HFF-Myc (cell line): ENCODE measurements around the gene PHF13.
A peak's percentile ranks its signal among the peaks of the same experiment; 100 is the strongest.

Experiments used
- DNase-seq: peaks from one replicate; pipeline ENCODE4 v3.0.0-alpha.2; 2011; ENCODE audit warnings: low read depth; ENCODE audit errors: extremely low read depth
- H3K4me3 ChIP-seq: replicated peaks from 2 replicates; pipeline ENCODE4 v1.5.1; 2011; ENCODE audit warnings: low read depth, mild to moderate bottlenecking, control low read depth, low read length
- TF ChIP-seq, protein P1 (sequence below): IDR thresholded peaks from 2 replicates; pipeline ENCODE4 v1.5.1; 2012; ENCODE audit warnings: mild to moderate bottlenecking, low read depth, low read length, control low read depth; ENCODE audit errors: missing control alignments

Gene PHF13

DNA sequence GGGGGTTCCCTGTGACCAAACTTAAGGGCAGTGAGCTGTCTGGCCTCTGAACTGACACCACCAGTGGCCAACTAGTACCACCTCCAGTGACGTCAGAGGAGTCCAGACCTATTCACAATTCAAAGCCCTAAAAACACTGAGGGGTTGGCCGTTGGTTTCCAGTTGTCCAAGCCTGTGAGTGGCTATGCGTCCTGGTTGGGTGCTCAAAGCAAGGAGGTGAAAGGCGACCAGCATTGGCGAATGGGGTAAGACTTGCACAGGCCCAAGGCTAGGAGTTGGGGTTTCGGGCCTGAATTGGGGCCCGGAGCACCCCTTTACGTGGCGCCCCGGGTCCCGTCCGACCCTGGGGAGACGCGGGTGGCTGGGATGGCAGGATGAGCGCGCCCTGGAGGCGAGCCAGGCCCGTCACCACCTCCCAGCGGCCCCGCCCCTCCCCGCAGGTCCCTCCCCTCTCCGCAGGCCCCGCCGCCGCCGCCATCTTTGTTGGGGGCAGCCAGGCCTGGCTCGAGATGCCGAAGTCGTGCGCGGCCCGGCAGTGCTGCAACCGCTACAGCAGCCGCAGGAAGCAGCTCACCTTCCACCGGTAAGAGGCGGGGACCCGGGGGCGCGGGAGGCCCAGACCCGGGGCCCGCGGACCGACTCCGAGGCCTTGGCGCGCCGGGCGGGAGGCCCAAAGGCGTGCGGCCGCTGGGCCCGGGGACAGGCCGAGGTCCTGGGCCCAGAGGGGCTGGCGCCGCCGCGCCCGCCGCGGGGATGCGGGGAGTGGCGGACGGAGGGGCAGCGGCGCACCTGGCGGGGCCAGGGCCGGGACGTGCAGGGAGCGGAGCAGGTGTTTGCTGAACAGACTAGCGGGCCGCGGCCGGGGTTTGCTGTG, 11.4 kb downstream of the PHF13 start, which contains the start of gene THAP3:
TSS of gene THAP3 (plus strand) at position 159 of the 874 bp plus-strand sequence. CDS start at position 510, 351 bp downstream.
- peak within 1 kb of the TSS; percentile 74 for H3K4me3 ChIP-seq
- TF ChIP-seq, protein P1, sequence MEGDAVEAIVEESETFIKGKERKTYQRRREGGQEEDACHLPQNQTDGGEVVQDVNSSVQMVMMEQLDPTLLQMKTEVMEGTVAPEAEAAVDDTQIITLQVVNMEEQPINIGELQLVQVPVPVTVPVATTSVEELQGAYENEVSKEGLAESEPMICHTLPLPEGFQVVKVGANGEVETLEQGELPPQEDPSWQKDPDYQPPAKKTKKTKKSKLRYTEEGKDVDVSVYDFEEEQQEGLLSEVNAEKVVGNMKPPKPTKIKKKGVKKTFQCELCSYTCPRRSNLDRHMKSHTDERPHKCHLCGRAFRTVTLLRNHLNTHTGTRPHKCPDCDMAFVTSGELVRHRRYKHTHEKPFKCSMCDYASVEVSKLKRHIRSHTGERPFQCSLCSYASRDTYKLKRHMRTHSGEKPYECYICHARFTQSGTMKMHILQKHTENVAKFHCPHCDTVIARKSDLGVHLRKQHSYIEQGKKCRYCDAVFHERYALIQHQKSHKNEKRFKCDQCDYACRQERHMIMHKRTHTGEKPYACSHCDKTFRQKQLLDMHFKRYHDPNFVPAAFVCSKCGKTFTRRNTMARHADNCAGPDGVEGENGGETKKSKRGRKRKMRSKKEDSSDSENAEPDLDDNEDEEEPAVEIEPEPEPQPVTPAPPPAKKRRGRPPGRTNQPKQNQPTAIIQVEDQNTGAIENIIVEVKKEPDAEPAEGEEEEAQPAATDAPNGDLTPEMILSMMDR = no peak
- peak; percentile 66 for DNase-seq

DNA sequence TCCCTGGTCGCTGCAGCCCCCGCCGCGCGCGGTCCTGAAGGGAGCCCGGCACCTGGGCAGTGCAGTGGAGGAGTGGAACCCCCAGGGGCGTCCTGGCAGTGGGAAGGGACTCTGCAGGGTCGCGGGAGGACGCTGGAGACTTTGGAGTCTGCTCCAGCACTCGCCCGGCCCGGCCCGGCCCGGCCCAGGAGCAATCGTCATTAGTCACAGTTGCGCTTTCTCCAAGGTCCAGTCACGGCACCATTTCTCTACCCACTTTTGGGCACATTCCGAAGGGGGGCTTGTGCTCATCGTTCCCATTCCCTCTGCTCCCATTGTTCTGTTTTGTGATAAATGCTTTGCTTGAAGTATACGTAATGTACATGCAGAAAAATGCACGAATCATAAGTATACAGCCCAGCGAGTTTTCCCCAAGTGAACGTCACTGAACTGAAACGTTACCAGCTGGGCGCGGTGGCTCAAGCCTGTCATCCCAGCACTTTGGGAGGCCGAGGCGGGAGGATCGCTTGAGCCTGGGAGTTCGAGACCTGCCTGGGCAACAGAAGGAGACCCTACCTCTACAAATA, 12.1 kb downstream of the PHF13 start:
- no peak for DNase-seq
- TF ChIP-seq, protein P1 = no peak
- H3K4me3 ChIP-seq = peak overlapping the region; percentile 74

DNA sequence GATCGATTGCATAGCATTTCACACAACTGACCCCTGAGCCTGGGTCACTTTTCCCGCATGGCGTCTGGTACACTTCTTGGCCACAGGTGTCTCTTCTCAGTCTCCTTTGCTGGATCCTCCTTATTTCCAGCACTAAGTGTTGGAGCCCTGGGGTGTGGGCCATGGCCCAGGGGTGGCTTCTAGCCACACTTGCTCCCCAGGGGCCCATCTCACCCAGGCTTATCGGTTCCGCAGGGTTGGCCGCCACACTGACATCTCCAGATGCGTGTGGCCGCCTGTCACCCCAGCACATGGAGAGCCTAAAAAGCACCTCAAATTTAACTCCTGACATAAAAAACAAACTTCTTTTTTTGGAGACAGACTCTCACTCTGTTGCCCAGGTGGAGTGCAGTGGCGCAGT, 13.5 kb downstream of the PHF13 start:
- H3K4me3 ChIP-seq = no peak overlapping the region
- TF ChIP-seq, protein P1 = no peak
- no peak for DNase-seq

DNA sequence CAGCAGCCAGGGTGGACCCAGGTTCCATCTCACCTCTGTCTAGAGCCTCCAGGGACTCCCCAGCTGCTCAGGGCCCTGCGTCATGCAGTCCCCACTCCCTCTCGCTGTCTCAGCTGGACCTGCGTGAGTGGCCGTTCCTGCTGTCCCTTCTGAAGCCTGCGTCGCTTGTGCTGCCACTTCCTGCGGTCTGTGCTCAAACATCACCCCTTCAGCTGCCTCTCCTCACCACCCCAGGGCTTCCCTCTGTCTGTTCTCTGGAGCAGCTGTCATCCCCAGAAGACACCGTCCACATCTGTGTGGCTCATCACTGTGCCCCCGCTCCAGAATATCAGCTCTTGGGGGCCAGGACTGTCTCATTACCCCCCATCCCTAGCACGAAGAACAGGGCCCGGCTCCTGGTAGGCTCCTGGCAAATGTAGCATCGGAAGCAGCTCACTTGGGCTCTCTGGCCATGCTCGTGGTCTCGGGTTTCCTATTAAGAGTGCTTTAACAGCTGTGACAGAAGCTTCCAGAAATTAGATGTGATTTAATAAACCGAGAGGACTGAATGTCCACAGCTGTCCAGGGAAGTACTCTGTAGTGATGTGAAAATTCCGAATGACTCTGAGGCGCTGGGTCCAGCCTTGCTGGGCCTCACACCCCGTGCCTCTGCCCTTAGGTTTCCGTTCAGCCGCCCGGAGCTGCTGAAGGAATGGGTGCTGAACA, 14.5 kb downstream of the PHF13 start:
- TF ChIP-seq, protein P1 = no peak
- DNase-seq = no peak
- no peak overlapping the region for H3K4me3 ChIP-seq

DNA sequence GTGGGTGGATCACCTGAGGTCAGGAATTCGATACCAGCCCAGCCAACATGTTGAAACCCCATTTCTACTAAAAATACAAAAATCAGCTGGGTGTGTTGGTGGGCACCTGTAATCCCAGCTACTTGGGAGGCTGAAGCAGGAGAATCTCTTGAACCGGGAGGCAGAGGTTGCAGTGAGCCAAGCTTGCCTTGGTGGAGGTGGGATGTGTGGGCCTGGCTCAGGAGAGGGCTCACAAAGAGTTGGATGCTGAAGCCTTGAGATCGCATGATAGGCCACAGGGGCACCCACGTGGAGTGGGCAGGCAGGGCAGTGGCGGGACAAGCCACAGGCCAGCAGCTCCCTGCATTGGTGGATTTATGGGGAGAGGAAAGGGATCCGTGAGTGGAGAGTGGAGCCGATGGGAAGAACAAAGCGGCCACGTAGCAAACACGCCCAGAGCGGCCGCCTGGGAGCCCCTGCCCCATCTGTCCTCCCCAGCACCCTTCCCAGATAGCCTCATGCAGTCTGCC, 15.5 kb downstream of the PHF13 start:
- TF ChIP-seq, protein P1 = no peak
- no peak for DNase-seq
- H3K4me3 ChIP-seq = no peak overlapping the region

DNA sequence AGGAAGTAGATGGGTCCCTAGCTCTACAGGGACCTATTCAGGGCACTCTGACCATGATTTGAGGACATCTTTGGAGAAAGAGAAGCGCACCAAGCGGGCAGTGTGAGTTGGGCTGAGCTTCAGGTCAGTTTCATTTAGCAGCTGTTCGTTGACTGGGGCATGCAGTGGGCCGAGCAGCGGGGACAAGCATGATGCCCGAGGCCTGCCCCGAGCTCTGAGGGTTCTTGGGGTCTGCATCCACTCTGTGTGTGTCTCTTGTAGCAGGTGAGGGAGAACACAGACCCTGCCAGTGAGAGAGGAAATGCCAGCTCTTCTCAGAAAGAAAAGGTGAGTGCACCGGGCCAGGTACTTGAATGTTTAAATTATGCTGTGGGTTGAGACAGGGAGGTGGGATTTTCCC, 16.5 kb downstream of the PHF13 start:
- no peak for DNase-seq
- H3K4me3 ChIP-seq = no peak overlapping the region
- TF ChIP-seq, protein P1 = no peak
